HepG2 (cell line): Measurements from ENCODE around the gene GALNT15. TPM values are rescaled to one million over a fixed set of nuclear protein-coding genes. Genes with fewer than 3 reads are reported as not detected.

Experiments
- ATAC-seq: fragments of 200-7000 bp; cut with Tn5 transposase; 3 replicates; pipeline ENCODE4 v1.9.1; 2020; ENCODE audit warnings: mild to moderate bottlenecking, moderate library complexity
- BruUV-seq: library from RNA; stranded (reverse); fragments of 400-500 nt; replicated peaks from 2 replicates; lab custom pipeline; 2021; lab: Mats Ljungman, UMichigan
- CTCF ChIA-PET: fragments of 300-600 bp; formaldehyde crosslinking; extraction: SDS; loops from one replicate; lab custom pipeline; 2021; ENCODE audit warnings: low total read pairs, inconsistent platforms, low intra/inter-chr PET ratio; lab: Yijun Ruan, JAX
- POLR2A ChIA-PET: fragments of 350-600 bp; sonication (Branson Sonifier 250); formaldehyde crosslinking; loops from one replicate; lab custom pipeline; 2020; ENCODE audit warnings: antibody characterized with exemption, inconsistent platforms; lab: Yijun Ruan, JAX
- DNase-seq: peaks from one replicate; pipeline ENCODE4 v3.0.0-alpha.2; 2015; ENCODE audit warnings: low spot score
- FAIRE-seq: peaks from 3 replicates; lab custom pipeline; 2011; peaks lifted over from hg19 to GRCh38; lab: Jason Lieb, UNC
- H2AFZ ChIP-seq: one replicate; pipeline ENCODE4 v1.6.1; 2011; ENCODE audit warnings: low read length, inconsistent platforms
- H3K27ac ChIP-seq: fragments of 300-600 bp; 3 replicates; pipeline ENCODE4 v1.8.0; 2011; ENCODE audit warnings: mixed run types, mild to moderate bottlenecking, mixed read lengths, low read length, inconsistent platforms; ENCODE audit not compliant: insufficient read depth; ENCODE audit errors: extremely low read length
- H3K27me3 ChIP-seq, 2 experiments: fragments of 200-600 bp in 1 of 2; 2 replicates in 1 of 2; 3 replicates in 1 of 2; pipeline versions ENCODE4 v1.6.0 to v1.8.0; 2011; ENCODE audit warnings: low read length in 2 of 2, mild to moderate bottlenecking in 2 of 2, moderate library complexity in 2 of 2, inconsistent platforms in 1 of 2; ENCODE audit not compliant: insufficient read depth in 2 of 2, control insufficient read depth in 1 of 2
- H3K36me3 ChIP-seq, 2 experiments: fragments of 200-600 bp in 1 of 2; replicated peaks in 1 of 2; 2 replicates in 1 of 2; 3 replicates in 1 of 2; pipeline versions ENCODE4 v1.5.1 to v1.8.0; 2011; ENCODE audit warnings: low read length in 2 of 2, inconsistent platforms in 1 of 2; ENCODE audit not compliant: insufficient read depth in 2 of 2, control insufficient read depth in 1 of 2
- H3K4me1 ChIP-seq: 2 replicates; pipeline ENCODE4 v1.5.1; 2012; ENCODE audit warnings: low read length, inconsistent platforms; ENCODE audit not compliant: insufficient read depth
- H3K4me2 ChIP-seq: 2 replicates; pipeline ENCODE4 v1.6.0; 2011; ENCODE audit warnings: low read depth, low read length, inconsistent platforms
- H3K4me3 ChIP-seq, 3 experiments: fragments of 200-600 bp in 1 of 3; sonication (generic), shearing (Covaris generic) in 1 of 3; replicated peaks in 1 of 3; 2 replicates each; pipeline ENCODE4 v1.5.1; 2011 to 2016; ENCODE audit warnings: low read length in 3 of 3, inconsistent platforms in 2 of 3, low read depth in 2 of 3, mild to moderate bottlenecking in 2 of 3, control low read depth in 1 of 3, mixed read lengths in 1 of 3; ENCODE audit not compliant: insufficient read depth in 1 of 3
- H3K79me2 ChIP-seq: one replicate; pipeline ENCODE4 v1.6.1; 2011; ENCODE audit warnings: low read length, inconsistent platforms; ENCODE audit not compliant: insufficient read depth
- H3K9ac ChIP-seq: 2 replicates; pipeline ENCODE4 v1.6.0; 2011; ENCODE audit warnings: mild to moderate bottlenecking, low read depth, low read length, inconsistent platforms; ENCODE audit not compliant: insufficient read depth
- H3K9me3 ChIP-seq: 2 replicates; pipeline ENCODE4 v1.5.1; 2012; ENCODE audit warnings: mild to moderate bottlenecking, low read length
- H4K20me1 ChIP-seq: 2 replicates; pipeline ENCODE4 v1.6.0; 2011; ENCODE audit warnings: inconsistent platforms, mild to moderate bottlenecking, low read length, moderate library complexity; ENCODE audit not compliant: insufficient read depth
- AKAP8 ChIP-seq: sonication (generic); formaldehyde crosslinking; IDR thresholded peaks from 2 replicates; pipeline ENCODE4 v1.5.1; 2020; ENCODE audit warnings: mild to moderate bottlenecking, missing genetic modification reagents
- ATAD3A ChIP-seq: sonication (generic); formaldehyde crosslinking; IDR thresholded peaks from 2 replicates; pipeline ENCODE4 v1.4.0; 2020; ENCODE audit warnings: missing genetic modification reagents
- BRCA1 ChIP-seq: sonication (generic); formaldehyde crosslinking; IDR thresholded peaks from 2 replicates; pipeline ENCODE4 v1.4.0; 2020; ENCODE audit warnings: missing genetic modification reagents
- CEBPG ChIP-seq: IDR thresholded peaks from 2 replicates; pipeline ENCODE4 v1.6.1; 2016
- EHMT2 ChIP-seq: fragments of 200-600 bp; sonication (generic); IDR thresholded peaks from 2 replicates; pipeline ENCODE4 v1.7.0; 2017; ENCODE audit warnings: antibody characterized with exemption, low read depth, low read length, borderline replicate concordance
- GATAD2A ChIP-seq: IDR thresholded peaks from 2 replicates; pipeline ENCODE4 v1.6.1; 2016
- MAFF ChIP-seq: IDR thresholded peaks from 2 replicates; pipeline ENCODE4 v1.6.1; 2011; ENCODE audit warnings: low read depth, low read length, improper control_type of control experiment
- MAFK ChIP-seq, 2 experiments: IDR thresholded peaks in 1 of 2; conservative IDR thresholded peaks in 1 of 2; 2 replicates each; pipeline ENCODE4 v1.6.1; 2011; ENCODE audit warnings: improper control_type of control experiment in 2 of 2, low read length in 2 of 2
- NCOA1 ChIP-seq: sonication (generic); formaldehyde crosslinking; IDR thresholded peaks from 2 replicates; pipeline ENCODE4 v1.9.0; 2021; ENCODE audit warnings: missing genetic modification reagents
- NFE2 ChIP-seq: sonication (generic); formaldehyde crosslinking; IDR thresholded peaks from 2 replicates; pipeline ENCODE4 v1.4.0; 2020; ENCODE audit warnings: missing genetic modification reagents
- RFXANK ChIP-seq: IDR thresholded peaks from 2 replicates; pipeline ENCODE4 v1.6.1; 2016
- SMAD3 ChIP-seq: sonication (generic); formaldehyde crosslinking; IDR thresholded peaks from 2 replicates; pipeline ENCODE4 v1.4.0; 2020; ENCODE audit warnings: missing genetic modification reagents
- SMC3 ChIP-seq: IDR thresholded peaks from 2 replicates; pipeline ENCODE4 v1.6.1; 2011; ENCODE audit warnings: low read length, improper control_type of control experiment
- SRY ChIP-seq: sonication (generic); formaldehyde crosslinking; IDR thresholded peaks from 2 replicates; pipeline ENCODE4 v1.8.0; 2022; ENCODE audit warnings: mild to moderate bottlenecking, missing genetic modification reagents
- U2AF1 ChIP-seq: fragments of 200-400 bp; formaldehyde crosslinking; optimal IDR thresholded peaks from 2 replicates; pipeline ENCODE3; 2017; ENCODE audit warnings: mild to moderate bottlenecking, low read depth, low read length
- ZFP37 ChIP-seq: sonication (generic); formaldehyde crosslinking; IDR thresholded peaks from 2 replicates; pipeline ENCODE4 v1.4.0; 2020; ENCODE audit warnings: missing genetic modification reagents, borderline replicate concordance
- ZFP62 ChIP-seq: sonication (generic); formaldehyde crosslinking; IDR thresholded peaks from 2 replicates; pipeline ENCODE4 v1.4.0; 2020; ENCODE audit warnings: missing genetic modification reagents
- ZNF614 ChIP-seq: IDR thresholded peaks from 2 replicates; pipeline ENCODE4 v1.6.1; 2018; ENCODE audit warnings: missing biosample characterization, missing genetic modification reagents, inconsistent platforms, borderline replicate concordance
- ZNF761 ChIP-seq: sonication (generic); formaldehyde crosslinking; conservative IDR thresholded peaks from 2 replicates; pipeline ENCODE4 v1.4.0; 2020; ENCODE audit warnings: mild to moderate bottlenecking, missing genetic modification reagents
- ZNF878 ChIP-seq: sonication (generic); formaldehyde crosslinking; IDR thresholded peaks from 2 replicates; pipeline ENCODE4 v1.8.1; 2023; ENCODE audit warnings: mild to moderate bottlenecking, missing genetic modification reagents, moderate library complexity
- ZNF879 ChIP-seq: sonication (generic); formaldehyde crosslinking; IDR thresholded peaks from 2 replicates; pipeline ENCODE4 v1.8.1; 2023; ENCODE audit warnings: missing genetic modification reagents
- WGBS: methylation state at CpG from one replicate; pipeline ENCODE4 v1.1.6; 2017; ENCODE audit warnings: low lambda C conversion rate; 5-methylcytosine and 5-hydroxymethylcytosine counted together
- in situ Hi-C: cut with HindIII; loops from 2 replicates; pipeline ENCODE4 v1.10.0; 2017; ENCODE audit warnings: low pct_unique_long_range_greater_than_20kb; ENCODE audit not compliant: extremely low pct_ligation_motif_present
- intact Hi-C: fragments of 100-400 bp; cut with micrococcal nuclease; formaldehyde crosslinking; loops from one replicate; pipeline ENCODE4 v1.10.0; 2022; ENCODE audit not compliant: unreplicated experiment
- polyA plus RNA-seq, 8 experiments: library from polyadenylated mRNA; depleted of rRNA in 3 of 8; stranded (reverse) in 7 of 8; unstranded in 1 of 8; fragments of >200 nt; fragmentation: Illumina TruSeq in 4 of 8; extraction: Trizol in 4 of 8; gene quantifications; 2 replicates each; pipeline versions ENCODE4 v1.2.1 to v1.2.3, GENCODE V29; 2011 to 2016; ENCODE audit warnings: low read depth in 4 of 8, missing spikeins in 1 of 8, mixed read lengths in 1 of 8; ENCODE audit not compliant: insufficient read depth in 1 of 8
- total RNA-seq, 5 experiments: library from RNA; depleted of rRNA; stranded (reverse); fragments of >200 nt; fragmentation: Illumina TruSeq; extraction: Trizol; gene quantifications; 2 replicates each; pipeline ENCODE4 v1.2.3, GENCODE V29; 2016; ENCODE audit warnings: low read depth in 1 of 5
- TF ChIP-seq, protein P1 (sequence below): sonication (generic); formaldehyde crosslinking; IDR thresholded peaks from 2 replicates; pipeline ENCODE4 v1.5.1; 2020; ENCODE audit warnings: missing genetic modification reagents, mild to moderate bottlenecking, borderline replicate concordance

The GALNT15 gene
- total and polyA plus RNA-seq, 2 of the 13 experiments (the other 11 are each of a cell fraction or from before 2014, with no cell fraction given): 0.02 to 0.04 TPM

DNA sequence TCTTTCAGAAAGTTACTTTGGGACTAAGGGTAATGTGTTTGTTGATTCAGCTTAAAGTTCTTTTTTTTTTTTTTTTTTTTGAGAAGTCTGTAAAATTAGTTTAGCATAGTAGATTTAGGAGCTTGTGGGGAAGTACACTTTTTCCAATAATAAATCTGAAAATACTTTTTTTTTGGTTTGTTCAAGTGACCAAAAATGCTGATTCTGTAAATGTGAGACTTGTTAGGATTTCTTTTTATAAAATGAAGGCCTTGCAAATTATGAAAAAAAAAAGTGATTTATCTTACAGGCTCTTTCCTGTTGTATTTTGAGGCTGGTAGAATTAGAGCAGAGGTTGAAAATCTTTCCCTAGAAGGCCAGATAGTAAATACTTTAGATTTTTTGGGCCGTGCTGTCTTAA is 98.1 kb downstream of the GALNT15 start:
- BruUV-seq: no TSS peak
- ChIA-PET CTCF (no interaction called here), POLR2A (no interaction called here)
- ATAC-seq: no peak
- no peak overlapping the region for H2AFZ ChIP-seq
- DNase-seq: no peak
- H3K4me1 ChIP-seq: peaks cover 3% of the 10 kb centered on the region
- H3K9ac ChIP-seq: no peak overlapping the region
- H3K4me3 ChIP-seq: no peak overlapping the region
- no peaks in the 10 kb centered on the region for H3K9me3 ChIP-seq
- in situ Hi-C loops: no loop called here
- peak; percentile 41; the same call in 1 of the 2 replicates for TF ChIP-seq MAFF
- peak; percentile 27 to 69; a peak in 2 of 4 replicates for TF ChIP-seq MAFK (conservative IDR thresholded peaks at IDR 0.05 in 1 of 2, IDR thresholded peaks at IDR 0.05 in 1 of 2; ENCODE audit: low read length in 2 of 2)
- TF ChIP-seq ZFP62: no peak
- no peaks in the 10 kb centered on the region for H4K20me1 ChIP-seq
- intact Hi-C loops: no loop called here
- H3K4me2 ChIP-seq: no peak overlapping the region
- no peak for FAIRE-seq
- 94% methylated on average over 1 of the region's 1 CpG for WGBS
- H3K36me3 ChIP-seq: peaks cover 5 to 66% of the 10 kb centered on the region in 2 experiments
- H3K27ac ChIP-seq: no peak overlapping the region
- H3K79me2 ChIP-seq: peaks cover 14% of the 10 kb centered on the region
- H3K27me3 ChIP-seq: no peaks in the 10 kb centered on the region

DNA sequence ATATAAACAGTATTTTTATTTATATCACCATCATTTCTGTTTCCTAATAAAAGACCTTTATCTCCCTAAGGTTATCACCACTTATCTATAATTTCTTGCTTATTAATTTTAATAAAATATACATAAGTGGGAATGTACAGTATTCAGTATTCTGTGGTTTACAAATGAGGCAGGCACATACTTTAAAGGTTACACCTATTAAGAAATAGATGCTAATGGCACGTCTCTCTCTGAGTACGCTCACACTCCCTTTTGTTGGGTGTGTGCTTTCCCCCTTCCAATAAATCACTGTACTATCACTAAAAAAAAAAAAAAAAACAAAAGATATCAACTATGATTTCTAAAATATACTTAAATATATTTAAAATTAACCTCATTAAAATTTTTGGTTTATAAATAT is 99.4 kb downstream of the GALNT15 start:
- FAIRE-seq (no peak), DNase-seq (no peak), ATAC-seq (no peak)
- in situ Hi-C loops: no loop called here
- Histone ChIP-seq H3K27me3 (no peaks in the 10 kb centered on the region), H3K4me2 (no peak overlapping the region), H2AFZ (no peak overlapping the region), H3K27ac (no peak overlapping the region), H4K20me1 (no peaks in the 10 kb centered on the region), H3K4me3 (no peak overlapping the region), H3K9ac (no peak overlapping the region), H3K79me2 (peaks cover 4% of the 10 kb centered on the region), H3K9me3 (no peaks in the 10 kb centered on the region), H3K36me3 (peaks cover 5 to 74% of the 10 kb centered on the region in 2 experiments), H3K4me1 (no peaks in the 10 kb centered on the region)
- ChIA-PET POLR2A (no interaction called here), CTCF (no interaction called here)
- BruUV-seq: no TSS peak
- WGBS: 98% methylated on average over 2 of the region's 2 CpGs
- intact Hi-C loops: no loop called here
- TF ChIP-seq BRCA1 (no peak), GATAD2A (CRISPR knock-in tag) (no peak), NFE2 (CRISPR knock-in tag) (no peak), ZNF879 (CRISPR knock-in tag) (no peak), ZNF878 (CRISPR knock-in tag) (no peak), CEBPG (CRISPR knock-in tag) (no peak), ZNF761 (CRISPR knock-in tag) (no peak), AKAP8 (no peak), SMC3 (no peak), ATAD3A (CRISPR knock-in tag) (no peak), RFXANK (no peak), ZNF614 (no peak), SMAD3 (CRISPR knock-in tag) (no peak), EHMT2 (no peak), SRY (no peak), NCOA1 (CRISPR knock-in tag) (no peak), ZFP37 (CRISPR knock-in tag) (no peak), U2AF1 (no peak)
- TF ChIP-seq, protein P1, sequence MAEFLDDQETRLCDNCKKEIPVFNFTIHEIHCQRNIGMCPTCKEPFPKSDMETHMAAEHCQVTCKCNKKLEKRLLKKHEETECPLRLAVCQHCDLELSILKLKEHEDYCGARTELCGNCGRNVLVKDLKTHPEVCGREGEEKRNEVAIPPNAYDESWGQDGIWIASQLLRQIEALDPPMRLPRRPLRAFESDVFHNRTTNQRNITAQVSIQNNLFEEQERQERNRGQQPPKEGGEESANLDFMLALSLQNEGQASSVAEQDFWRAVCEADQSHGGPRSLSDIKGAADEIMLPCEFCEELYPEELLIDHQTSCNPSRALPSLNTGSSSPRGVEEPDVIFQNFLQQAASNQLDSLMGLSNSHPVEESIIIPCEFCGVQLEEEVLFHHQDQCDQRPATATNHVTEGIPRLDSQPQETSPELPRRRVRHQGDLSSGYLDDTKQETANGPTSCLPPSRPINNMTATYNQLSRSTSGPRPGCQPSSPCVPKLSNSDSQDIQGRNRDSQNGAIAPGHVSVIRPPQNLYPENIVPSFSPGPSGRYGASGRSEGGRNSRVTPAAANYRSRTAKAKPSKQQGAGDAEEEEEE: no peak
